Hepatocyte (in vitro differentiated cells): ENCODE measurements around the gene THSD4.

ENCODE experiments used
- EZH2 ChIP-seq: fragments of 200-600 bp; sonication (generic); IDR thresholded peaks from 2 replicates; pipeline ENCODE4 v1.6.1; 2016; ENCODE audit warnings: antibody characterized with exemption, mild to moderate bottlenecking, borderline replicate concordance
- EZH2phosphoT487 ChIP-seq: fragments of 200-600 bp; sonication (generic); IDR thresholded peaks from one replicate; pipeline ENCODE4 v1.6.1; 2018; ENCODE audit warnings: antibody characterized with exemption, mild to moderate bottlenecking, low read depth, moderate library complexity; ENCODE audit not compliant: unreplicated experiment, severe bottlenecking
- TF ChIP-seq, protein P1 (sequence below): fragments of 200-600 bp; sonication (generic); IDR thresholded peaks from 2 replicates; pipeline ENCODE4 v1.5.1; 2016; ENCODE audit warnings: antibody characterized with exemption, mild to moderate bottlenecking; ENCODE audit not compliant: poor library complexity

DNA sequence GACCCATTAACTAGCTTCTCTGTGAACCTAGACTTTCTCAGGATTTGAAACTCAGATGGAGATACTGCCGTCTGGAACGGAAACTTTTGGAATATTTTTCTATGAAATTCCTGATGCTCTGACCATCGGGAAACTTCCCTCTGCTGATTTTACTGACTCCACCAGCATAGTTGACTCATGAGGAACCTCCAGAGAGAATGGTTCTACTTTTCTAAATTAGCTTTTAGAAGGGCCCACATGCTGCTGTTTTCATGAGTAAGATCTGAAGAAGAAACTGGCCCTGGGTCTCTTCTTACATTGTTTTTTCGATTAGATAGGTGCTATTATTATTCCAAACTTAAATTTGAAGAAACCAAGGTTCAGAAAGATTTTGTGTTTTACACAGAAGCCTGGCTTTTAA lies 368.8 kb downstream of the THSD4 start:
- TF ChIP-seq, protein P1, sequence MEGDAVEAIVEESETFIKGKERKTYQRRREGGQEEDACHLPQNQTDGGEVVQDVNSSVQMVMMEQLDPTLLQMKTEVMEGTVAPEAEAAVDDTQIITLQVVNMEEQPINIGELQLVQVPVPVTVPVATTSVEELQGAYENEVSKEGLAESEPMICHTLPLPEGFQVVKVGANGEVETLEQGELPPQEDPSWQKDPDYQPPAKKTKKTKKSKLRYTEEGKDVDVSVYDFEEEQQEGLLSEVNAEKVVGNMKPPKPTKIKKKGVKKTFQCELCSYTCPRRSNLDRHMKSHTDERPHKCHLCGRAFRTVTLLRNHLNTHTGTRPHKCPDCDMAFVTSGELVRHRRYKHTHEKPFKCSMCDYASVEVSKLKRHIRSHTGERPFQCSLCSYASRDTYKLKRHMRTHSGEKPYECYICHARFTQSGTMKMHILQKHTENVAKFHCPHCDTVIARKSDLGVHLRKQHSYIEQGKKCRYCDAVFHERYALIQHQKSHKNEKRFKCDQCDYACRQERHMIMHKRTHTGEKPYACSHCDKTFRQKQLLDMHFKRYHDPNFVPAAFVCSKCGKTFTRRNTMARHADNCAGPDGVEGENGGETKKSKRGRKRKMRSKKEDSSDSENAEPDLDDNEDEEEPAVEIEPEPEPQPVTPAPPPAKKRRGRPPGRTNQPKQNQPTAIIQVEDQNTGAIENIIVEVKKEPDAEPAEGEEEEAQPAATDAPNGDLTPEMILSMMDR = no peak
- TF ChIP-seq EZH2phosphoT487 (no peak), EZH2 (no peak)
